NCI-H82 (cell line): ENCODE results near the gene CREBRF.
"Not testable (repeated sequence)": the region's sequence is repeated elsewhere in the genome, so short reads cannot be mapped to it uniquely, and the experiment has no call there.

Source experiments
- DNase-seq: peaks from one replicate; lab custom pipeline; 2025; lab: John Stamatoyannopoulos, UW

CREBRF gene

DNA sequence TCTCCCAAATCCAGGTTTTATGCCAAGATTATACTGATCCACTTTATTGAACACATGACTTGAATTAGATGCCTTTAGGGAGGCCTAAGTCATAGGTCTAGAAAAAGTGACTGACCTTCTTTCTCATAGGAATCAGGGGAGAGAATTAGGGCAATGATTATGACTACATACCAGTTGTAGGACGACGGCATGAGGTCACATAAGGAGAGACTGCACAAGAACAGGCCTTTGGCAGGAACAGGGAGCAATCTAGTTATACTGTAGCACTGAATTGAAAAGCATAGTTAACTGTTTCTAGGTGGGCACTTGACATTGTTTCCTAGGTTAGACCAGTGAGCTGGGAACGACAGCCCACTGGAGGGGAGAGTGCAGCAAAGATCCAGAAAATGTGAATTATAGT lies 22.7 kb downstream of the CREBRF start:
- DNase-seq = no peak

DNA sequence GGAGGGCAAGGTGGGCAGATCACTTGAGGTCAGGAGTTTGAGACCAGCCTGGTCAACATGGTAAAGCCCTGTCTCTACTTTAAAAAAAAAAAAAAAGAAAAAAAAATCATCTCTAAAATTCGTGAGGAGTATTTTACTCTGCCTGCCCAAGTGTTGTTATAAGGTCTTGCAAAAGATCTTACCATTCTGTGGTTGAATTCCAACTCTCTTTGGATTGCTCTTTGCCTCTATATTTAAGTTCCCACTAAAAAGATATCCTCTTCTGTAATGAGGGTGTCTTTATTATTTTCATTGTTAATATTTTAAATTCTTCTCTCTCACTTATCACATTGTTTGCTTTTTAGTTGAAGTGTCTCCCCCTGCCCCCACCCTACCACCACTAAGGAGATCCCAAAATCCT lies 33.4 kb downstream of the CREBRF start:
- DNase-seq = no peak

- DNase-seq = no peak
Measured at GRCh38 chr5:173090639-173091038, 34.5 kb downstream of the CREBRF start.

GRCh38 chr5:173091981-173092380 lies 35.8 kb downstream of the CREBRF start:
- DNase-seq = no peak

- DNase-seq = no peak
Measured at GRCh38 chr5:173093606-173094005, 37.5 kb downstream of the CREBRF start.

DNA sequence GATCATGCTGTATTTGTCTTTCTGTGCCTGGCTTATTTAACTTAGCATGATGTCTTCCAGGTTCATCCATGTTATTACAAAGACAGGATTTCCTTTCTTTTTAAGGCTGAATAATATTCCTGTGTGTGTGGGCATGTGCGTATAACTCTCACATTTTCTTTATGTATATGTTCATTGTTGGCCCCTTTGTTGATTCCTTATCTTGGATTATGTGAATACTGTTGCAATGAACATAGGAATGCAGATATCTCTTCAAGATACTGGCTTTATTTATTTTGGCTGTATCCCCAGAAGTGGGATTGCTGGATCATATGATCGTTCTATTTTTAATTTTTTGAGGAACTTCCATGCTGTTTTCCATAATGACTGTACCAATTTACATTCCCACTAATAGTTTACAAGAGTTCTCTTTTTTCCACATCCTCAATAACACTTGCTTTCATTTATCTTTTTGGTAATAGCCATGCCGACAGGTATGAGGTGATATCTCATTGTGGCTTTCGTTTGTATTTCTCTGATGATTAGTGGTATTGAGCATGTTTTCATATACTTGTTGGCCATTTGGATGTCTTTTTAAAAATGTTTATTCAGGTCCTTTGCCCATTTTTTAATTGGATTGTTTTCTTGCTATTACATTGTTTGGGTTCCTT lies 38.0 kb downstream of the CREBRF start:
- no peak for DNase-seq

DNA sequence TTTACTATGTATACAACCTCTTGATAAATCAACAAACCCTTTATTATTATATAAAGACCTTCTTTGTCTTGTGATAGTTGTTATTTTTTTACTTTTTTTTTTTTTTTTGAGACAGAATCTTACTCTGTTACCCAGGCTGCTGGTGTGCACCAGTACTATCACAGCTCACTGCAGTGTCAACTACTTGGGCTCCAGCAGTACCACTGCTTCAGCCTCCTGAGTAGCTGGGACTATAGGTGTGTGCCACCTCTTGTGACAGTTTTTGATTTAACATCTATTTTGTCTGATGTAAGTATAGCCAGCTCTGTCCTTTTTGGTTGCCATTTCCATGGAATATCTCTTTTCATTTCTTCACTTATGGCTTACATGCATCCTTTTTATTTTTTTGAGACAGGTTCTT lies 42.6 kb downstream of the CREBRF start:
- DNase-seq = no peak

GRCh38 chr5:173099461-173099860 lies 43.3 kb downstream of the CREBRF start:
- DNase-seq = no peak

DNA sequence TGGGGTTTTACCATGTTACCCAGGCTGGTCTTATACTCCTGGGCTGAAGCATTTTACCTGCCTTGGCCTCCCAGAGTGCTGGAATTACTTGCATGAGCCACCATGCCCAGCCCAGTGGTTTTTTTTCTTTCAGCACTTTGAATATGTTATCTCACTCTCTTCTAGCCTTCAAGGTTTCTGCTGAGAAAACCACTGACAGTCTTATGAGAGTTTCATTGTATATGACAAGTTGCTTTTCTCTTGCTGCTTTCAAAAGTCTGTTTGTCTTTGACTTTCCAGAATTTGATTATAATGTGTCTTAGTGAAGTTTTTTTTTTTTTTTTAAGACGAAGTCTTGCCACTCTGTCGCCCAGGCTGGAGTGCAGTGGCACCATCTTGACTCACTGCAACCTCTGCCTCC lies 45.1 kb downstream of the CREBRF start:
- DNase-seq = no peak

GRCh38 chr5:173103411-173103810 lies 47.3 kb downstream of the CREBRF start:
- no peak for DNase-seq

- DNase-seq = no peak
Measured at GRCh38 chr5:173108914-173109313, 52.8 kb downstream of the CREBRF start.

DNA sequence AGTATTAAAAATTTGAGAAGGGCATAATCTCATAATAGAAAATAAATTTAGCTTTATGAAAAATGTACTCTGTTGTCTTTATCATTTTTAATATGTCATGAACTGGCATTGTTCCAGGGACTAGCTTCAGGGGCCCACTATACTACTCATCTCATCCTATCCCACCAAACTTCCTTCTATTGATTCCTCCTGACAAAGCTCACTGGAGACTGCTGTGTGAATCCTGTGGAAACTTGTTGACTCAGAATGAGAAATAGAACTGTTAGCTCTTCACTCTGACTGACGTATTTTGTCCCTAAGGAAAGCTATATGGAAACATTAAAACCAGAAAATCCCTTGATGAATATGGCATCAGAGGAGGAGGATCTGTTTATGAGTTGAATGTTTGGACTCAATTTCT lies 58.4 kb downstream of the CREBRF start:
- DNase-seq = no peak

GRCh38 chr5:173119719-173120118 lies 63.6 kb downstream of the CREBRF start:
- no peak for DNase-seq

GRCh38 chr5:173123416-173123815 lies 67.3 kb downstream of the CREBRF start:
- DNase-seq = no peak

- DNase-seq = not testable (repeated sequence)
Measured at GRCh38 chr5:173132166-173132565, 76.0 kb downstream of the CREBRF start.

DNA sequence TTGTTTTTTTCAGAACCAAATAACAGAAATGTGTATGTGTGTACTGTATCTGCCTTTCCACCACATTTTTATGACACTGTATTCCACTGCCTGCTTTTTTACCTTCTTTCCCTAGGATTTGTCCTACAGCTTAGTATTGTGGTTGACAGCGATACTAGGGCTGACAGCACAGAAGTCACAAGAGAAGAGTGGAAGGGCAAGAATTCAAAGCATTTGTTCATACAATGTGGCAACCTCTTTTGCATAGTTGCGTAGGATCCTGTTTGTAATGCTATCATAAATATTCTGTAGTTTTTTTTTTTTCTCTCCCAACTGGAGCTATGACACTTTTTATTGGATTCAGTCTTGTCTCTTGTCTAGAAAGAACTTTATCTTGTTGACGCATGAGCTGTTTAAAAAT lies 82.6 kb downstream of the CREBRF start:
- DNase-seq = no peak

- DNase-seq = no peak
Measured at GRCh38 chr5:173139631-173140030, 83.5 kb downstream of the CREBRF start.

DNA sequence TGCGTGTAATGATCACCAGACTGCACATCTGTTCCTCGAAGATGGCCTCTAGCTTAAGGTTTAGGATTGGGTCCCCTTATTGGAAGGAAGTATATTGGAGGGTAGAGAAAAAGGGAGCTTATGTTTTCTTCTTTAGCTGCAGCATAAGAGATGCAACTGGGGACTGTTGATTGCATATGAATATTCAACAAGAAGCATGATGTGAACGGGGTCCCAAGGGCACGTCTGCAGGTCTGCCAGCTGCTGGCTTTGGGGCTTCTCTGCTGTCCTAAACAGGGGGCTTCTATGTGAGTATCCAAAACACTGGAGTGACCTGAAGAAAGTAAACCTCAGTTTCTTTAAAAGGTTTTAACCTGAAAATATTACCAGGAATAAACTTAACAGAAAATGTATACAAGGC lies 84.6 kb downstream of the CREBRF start:
- DNase-seq = no peak

DNA sequence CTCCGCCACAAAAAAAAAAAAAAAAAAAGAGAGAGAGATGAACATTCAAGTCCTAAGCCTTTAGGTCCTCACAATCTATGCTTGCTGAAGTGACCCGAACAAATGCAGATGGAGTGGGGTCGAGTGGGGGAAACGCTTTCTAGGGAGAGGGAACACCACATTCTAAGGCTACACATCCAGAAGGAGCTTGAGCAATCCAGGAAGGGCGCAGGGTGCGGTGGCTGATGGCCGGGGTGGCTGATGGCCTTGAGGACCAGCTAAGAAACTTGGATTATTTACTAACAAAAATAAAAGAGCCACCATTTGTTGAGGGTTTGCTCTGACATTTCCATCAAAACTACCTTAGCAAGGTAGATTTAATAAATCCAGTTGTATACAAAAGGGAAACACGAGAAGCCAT lies 87.4 kb downstream of the CREBRF start:
- DNase-seq = no peak

GRCh38 chr5:173144200-173145176 lies 88.3 kb downstream of the CREBRF start, which contains the start of gene BNIP1:
TSS of gene BNIP1 (plus strand) at chr5:173144531. CDS start at chr5:173144546, 15 bp downstream.
- peak; percentile 93 for DNase-seq

DNA sequence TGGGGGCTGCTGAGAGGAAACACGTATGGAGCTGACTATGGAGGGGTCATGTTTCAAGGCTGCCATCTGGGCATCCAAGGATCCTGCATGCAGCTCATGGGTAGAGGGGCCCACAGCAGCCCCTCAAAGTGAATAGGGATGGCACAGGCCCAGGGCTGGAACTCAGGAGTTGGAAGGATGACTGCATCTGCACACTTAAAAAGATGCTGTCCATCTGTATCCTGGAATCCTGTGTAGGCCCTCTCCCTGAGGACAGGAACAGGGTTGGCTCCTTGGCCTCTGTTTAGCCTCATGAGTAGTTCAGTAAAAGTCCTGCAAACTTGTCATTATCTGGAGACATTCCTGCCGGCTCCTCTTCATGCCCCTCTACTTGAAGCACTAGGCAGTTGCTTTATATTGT lies 92.2 kb downstream of the CREBRF start:
- DNase-seq = no peak

DNA sequence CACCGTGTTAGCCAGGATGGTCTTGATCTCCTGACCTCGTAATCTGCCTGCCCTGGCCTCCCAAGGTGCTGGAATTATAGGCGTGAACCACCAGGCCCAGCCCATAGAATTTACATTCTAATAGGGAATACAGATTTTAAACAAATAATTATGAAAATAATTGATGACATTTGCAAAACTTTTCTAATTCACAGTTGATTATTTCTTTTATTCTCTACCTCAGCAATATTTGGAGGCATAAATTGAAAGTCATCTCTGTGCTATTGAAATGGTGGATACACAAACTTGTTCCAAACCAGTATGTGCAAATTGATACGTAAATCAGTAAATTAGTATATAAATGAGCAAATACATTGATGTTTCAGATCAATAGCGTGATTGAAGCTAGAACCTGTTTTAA lies 96.4 kb downstream of the CREBRF start:
- DNase-seq = no peak

DNA sequence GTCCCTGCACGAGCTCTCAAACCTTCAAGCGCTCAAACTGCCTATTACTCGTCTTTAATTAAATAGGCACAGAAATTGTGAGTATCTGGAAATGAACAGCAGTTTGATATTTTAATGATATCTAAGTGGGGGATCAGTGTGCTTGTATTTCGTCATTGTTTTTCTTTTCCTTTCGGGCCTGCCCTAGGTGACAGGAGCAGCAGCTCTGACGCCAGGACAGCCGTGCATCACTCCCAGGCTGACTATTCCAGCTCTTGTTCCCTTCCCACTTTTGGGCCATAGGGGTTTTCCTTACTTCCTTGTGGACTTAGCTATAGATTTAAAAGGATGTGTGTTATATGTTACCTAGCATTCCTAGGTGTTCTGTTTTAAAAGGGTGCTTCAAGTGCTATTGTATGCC lies 97.7 kb downstream of the CREBRF start:
- no peak for DNase-seq
